ENCODE results near the gene IER5. TPM values are rescaled to one million over a fixed set of nuclear protein-coding genes. Genes with fewer than 3 reads are reported as not detected.

Gene IER5
- total RNA-seq, 1 donor from 2014 or later: 20.9 TPM

GRCh38 chr1:181077576-181078242, 10.8 kb upstream of the IER5 start:
- no peak for DNase-seq (ENCODE audit: low spot score)

GRCh38 chr1:181079382-181079781, 9.1 kb upstream of the IER5 start:
- no peak for DNase-seq (ENCODE audit: low spot score)

DNA sequence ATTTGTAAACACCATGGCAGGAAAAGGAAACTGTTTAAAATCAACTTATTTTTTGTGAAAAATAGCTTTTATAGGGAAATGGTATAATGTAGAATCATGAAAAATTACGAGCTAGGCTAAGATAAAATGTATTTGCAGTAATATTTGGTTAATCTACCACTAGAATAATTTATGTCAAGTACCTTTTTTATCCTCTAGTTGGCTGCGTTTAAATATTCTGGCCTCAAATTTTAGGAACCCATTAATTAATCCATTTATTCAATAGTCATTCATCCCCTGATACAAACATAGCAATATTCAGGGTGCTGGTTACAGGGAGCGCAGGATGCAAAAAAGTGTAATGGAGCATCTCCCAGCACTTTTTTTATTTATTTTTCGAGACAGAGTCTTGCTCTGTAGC, 8.6 kb upstream of the IER5 start:
- no peak for DNase-seq (ENCODE audit: low spot score)

DNA sequence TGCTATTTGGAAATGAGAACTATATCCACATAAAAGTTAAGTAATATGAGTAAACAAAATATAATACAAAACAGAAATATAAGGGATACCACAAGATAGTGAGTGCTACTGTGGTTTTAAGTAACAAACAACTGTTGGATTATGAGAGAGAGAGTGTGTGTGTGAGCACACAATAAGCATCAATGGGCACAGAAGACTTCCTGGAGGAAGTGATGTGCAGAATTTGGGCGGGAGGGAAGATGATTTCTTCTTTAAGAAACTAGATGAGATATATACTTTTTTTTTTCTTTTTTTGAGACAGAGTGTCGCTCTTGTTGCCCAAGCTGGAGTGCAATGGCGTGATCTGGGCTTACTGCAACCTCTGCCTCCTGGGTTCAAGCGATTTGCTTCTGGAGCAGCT, 7.9 kb upstream of the IER5 start:
- no peak for DNase-seq (ENCODE audit: low spot score)

- no peak for DNase-seq (ENCODE audit: low spot score)
Measured at GRCh38 chr1:181081395-181081794, 7.1 kb upstream of the IER5 start.

DNA sequence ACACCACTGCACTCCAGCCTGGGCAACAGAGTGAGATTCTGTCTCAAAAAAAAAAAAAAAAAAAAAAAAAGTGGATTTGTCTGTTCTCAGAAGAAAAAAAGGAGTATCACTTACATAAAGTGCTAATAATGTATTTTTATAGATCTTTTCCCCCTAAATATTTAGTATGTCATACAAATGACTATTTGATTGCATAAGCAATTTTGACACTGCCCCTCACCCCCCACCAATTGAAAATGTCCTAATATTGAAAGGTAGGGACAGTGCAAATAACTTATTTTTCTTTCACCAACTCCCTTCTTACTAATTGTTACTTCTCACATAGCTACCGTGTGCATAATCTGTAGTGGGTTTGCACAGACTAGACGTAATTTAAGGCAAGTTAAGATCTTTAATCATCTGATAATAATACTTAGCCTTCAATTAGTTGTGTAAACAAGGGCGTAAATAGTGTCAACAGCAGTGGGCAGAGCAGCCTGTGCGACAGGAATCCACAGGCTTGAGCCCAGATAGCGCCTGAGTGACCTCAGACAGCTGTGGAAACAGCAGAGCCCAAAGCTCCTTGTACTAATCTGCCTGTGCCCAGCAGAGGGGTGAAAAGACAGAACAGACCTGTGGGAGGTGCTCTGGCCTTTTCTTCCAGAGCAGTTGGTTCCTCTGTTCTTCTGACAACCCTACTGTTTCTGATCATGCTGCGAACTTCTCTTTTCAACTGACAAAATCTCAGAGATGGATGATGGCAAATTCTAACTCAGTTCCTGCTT, 4.5 kb upstream of the IER5 start:
- DNase-seq (ENCODE audit: low spot score): peak; percentile 63

GRCh38 chr1:181084606-181084969, 3.9 kb upstream of the IER5 start:
- DNase-seq (ENCODE audit: low spot score): no peak

GRCh38 chr1:181086091-181086490, 2.4 kb upstream of the IER5 start:
- no peak for DNase-seq (ENCODE audit: low spot score)

DNA sequence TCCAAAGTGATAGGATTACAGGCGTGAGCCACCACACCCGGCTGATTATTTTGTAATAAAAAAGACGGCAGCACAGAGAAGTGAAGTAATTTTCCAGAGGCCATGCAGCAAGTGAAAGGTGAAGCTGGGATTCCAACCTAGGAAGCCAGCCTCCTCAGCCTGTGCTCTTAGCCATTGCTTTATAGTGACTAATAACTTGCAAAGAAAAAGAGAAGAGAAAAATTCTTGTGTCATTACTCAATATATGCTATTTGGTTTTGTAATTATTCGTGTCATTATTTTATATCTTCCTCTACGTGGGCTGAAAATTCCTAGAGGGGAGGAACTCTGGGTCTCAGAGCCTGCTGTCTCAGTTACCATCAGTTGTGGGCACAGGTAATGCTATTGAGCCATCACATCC, 1.6 kb upstream of the IER5 start:
- DNase-seq (ENCODE audit: low spot score): no peak

GRCh38 chr1:181087400-181087901, 1.0 kb upstream of the IER5 start:
- no peak for DNase-seq (ENCODE audit: low spot score)

DNA sequence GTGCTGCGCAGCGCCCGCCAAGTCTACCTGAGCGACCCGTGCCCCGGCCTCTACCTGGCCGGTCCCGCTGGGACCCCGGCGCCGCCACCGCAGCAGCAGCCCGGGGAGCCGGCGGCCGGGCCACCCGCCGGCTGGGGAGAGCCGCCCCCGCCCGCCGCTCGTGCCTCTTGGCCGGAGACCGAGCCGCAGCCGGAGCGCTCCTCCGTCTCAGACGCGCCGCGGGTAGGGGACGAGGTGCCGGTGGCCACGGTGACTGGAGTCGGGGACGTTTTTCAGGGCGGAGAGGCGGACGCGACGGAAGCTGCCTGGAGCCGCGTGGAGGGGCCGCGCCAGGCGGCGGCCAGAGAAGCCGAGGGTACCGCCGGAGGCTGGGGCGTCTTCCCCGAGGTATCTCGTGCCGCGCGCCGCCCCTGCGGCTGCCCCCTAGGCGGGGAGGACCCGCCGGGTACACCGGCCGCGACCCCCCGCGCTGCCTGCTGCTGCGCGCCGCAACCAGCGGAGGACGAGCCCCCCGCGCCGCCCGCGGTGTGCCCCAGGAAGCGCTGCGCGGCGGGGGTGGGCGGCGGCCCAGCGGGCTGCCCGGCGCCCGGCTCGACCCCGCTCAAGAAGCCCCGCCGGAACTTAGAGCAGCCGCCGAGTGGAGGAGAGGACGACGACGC, 646 bp downstream of the IER5 start:
- DNase-seq (ENCODE audit: low spot score): peak; percentile 25

GRCh38 chr1:181089676-181090544, 1.4 kb downstream of the IER5 start:
- DNase-seq (ENCODE audit: low spot score): peak; percentile 83

GRCh38 chr1:181090641-181091126, 2.2 kb downstream of the IER5 start:
- peak; percentile 42 for DNase-seq (ENCODE audit: low spot score)

- no peak for DNase-seq (ENCODE audit: low spot score)
Measured at GRCh38 chr1:181091309-181092040, 3.0 kb downstream of the IER5 start.

GRCh38 chr1:181092056-181092455, 3.6 kb downstream of the IER5 start:
- DNase-seq (ENCODE audit: low spot score): no peak

DNA sequence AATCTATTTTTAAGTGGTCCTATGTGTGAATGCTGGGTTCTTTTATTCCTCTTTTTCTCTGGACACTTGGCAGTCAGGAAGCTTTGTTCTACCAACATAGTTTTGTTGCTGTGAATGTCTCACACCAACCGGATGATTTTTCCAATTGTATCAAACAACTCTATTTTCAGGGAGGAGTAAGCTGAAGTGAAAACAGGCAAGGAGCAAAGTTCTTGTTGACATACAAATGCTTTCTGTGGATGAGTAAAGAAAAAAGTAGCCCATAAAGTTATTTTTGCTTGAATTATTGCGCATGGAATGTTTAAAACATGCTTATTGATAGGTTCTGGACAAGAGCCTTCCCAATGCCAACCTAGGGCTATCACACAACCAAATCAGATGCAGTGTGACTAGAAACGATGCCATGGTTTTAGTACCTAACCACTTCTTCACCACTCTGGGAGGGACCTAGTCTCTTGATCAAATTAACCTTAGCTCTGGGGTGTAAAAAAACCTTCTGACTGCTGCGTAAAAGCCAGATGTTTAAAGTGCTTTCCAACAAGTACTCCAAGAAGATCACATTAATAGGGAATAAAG, 4.5 kb downstream of the IER5 start:
- DNase-seq (ENCODE audit: low spot score): no peak

GRCh38 chr1:181094416-181095212, 6.1 kb downstream of the IER5 start:
- DNase-seq (ENCODE audit: low spot score): peak; percentile 96

GRCh38 chr1:181095260-181095659, 6.8 kb downstream of the IER5 start:
- DNase-seq (ENCODE audit: low spot score): no peak

- DNase-seq (ENCODE audit: low spot score): no peak
Measured at GRCh38 chr1:181095763-181096184, 7.3 kb downstream of the IER5 start.

DNA sequence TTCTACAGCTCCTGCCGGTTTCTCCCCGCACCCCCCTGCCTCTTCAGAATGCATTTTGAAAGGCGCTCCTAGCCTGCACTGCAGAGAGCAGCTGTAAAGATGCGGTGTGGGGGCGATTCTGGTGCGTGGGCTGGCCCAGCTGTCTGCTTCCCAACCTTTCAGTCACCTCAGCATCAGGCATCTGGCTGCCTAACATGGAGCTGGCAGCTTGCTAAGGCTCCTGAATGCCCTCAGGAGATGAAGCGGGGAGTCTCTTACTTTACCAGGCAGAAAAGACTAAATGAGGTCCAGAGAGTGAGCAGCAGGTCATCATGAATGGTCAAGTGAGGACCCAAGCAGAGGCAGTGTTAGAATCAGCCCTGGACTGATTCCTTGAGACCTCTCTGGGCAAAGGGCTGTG, 8.7 kb downstream of the IER5 start:
- no peak for DNase-seq (ENCODE audit: low spot score)

Measured in umbilical cord (tissue), 2 donors.